HG02759 (cell line): ENCODE results near the gene CASP3.
"Not testable (repeated sequence)": the region's sequence is repeated elsewhere in the genome, so short reads cannot be mapped to it uniquely, and the experiment has no call there.

Source experiments
- ATAC-seq: cut with Tn5 transposase; IDR thresholded peaks from one replicate; pipeline ENCODE4 v1.9.1; 2021; ENCODE audit warnings: mild to moderate bottlenecking, moderate library complexity; ENCODE audit not compliant: unreplicated experiment

The CASP3 gene

GRCh38 chr4:184664445-184665210 lies 15.4 kb upstream of the CASP3 start:
- ATAC-seq, result peak; percentile 49

- no peak for ATAC-seq
These were observed 13.0 kb upstream of the CASP3 start for GRCh38 chr4:184662236-184662635.

GRCh38 chr4:184660978-184661377 lies 11.7 kb upstream of the CASP3 start:
- no peak for ATAC-seq

GRCh38 chr4:184657820-184658219 lies 8.6 kb upstream of the CASP3 start:
- ATAC-seq, result not testable (repeated sequence)

GRCh38 chr4:184657144-184657543 lies 7.9 kb upstream of the CASP3 start:
- no peak for ATAC-seq

- no peak for ATAC-seq
These were observed 6.9 kb upstream of the CASP3 start for GRCh38 chr4:184655889-184656869.

- no peak for ATAC-seq
These were observed 4.4 kb upstream of the CASP3 start for GRCh38 chr4:184653650-184654049.

GRCh38 chr4:184652681-184653080 lies 3.4 kb upstream of the CASP3 start:
- ATAC-seq, result not testable (repeated sequence)

GRCh38 chr4:184651899-184652298 lies 2.7 kb upstream of the CASP3 start:
- ATAC-seq, result no peak

- ATAC-seq, result peak; percentile 3
These were observed 966 bp upstream of the CASP3 start for GRCh38 chr4:184649971-184650855.

GRCh38 chr4:184648313-184649025 lies 778 bp downstream of the CASP3 start:
- ATAC-seq, result peak; percentile 33

GRCh38 chr4:184648054-184648312 lies 1.3 kb downstream of the CASP3 start:
- no peak for ATAC-seq

- no peak for ATAC-seq
These were observed 1.8 kb downstream of the CASP3 start for GRCh38 chr4:184647266-184648053.

- ATAC-seq, result no peak
These were observed 3.2 kb downstream of the CASP3 start for GRCh38 chr4:184645904-184646610.

GRCh38 chr4:184644553-184645307 lies 4.5 kb downstream of the CASP3 start:
- ATAC-seq, result no peak

- no peak for ATAC-seq
These were observed 5.5 kb downstream of the CASP3 start for GRCh38 chr4:184643731-184644130.

GRCh38 chr4:184641451-184641850 lies 7.8 kb downstream of the CASP3 start:
- no peak for ATAC-seq

GRCh38 chr4:184641022-184641421 lies 8.2 kb downstream of the CASP3 start:
- ATAC-seq, result no peak
